ENCODE measurements around the gene DDX19B. TPM values are rescaled to one million over a fixed set of nuclear protein-coding genes. Genes with fewer than 3 reads are reported as not detected.

The DDX19B gene
- total and polyA plus RNA-seq, 9 of the 15 experiments (the other 6 are each of a cell fraction or from before 2014, with no cell fraction given): 7.0 to 32.9 (median 19.3) TPM

GRCh38 chr16:70289229-70290094 is 9.5 kb upstream of the DDX19B start, which contains the start of gene AARS1 (continued):
- no peak for TF ChIP-seq CBX3 (IDR thresholded peaks at IDR 0.05; ENCODE audit: borderline replicate concordance in 1 of 2, low read length in 2 of 2)
- TF ChIP-seq MBD2 (IDR thresholded peaks at IDR 0.05; ENCODE audit: borderline replicate concordance, low read depth): peak; percentile 98
- TF ChIP-seq ZNF217 (CRISPR knock-in tag; IDR thresholded peaks at IDR 0.05): no peak
- no peak for TF ChIP-seq SNAPC5 (CRISPR knock-in tag; IDR thresholded peaks at IDR 0.05)
- TF ChIP-seq UBTF (IDR thresholded peaks at IDR 0.05; ENCODE audit: borderline replicate concordance in 1 of 2, low read depth in 2 of 2, low read length in 2 of 2): peak; percentile 44 to 85; a peak in 2 of 4 replicates
- TF ChIP-seq BMI1 (IDR thresholded peaks at IDR 0.05; ENCODE audit: low read length): no peak
- no peak for TF ChIP-seq ZNF274 (IDR thresholded peaks at IDR 0.05; ENCODE audit: borderline replicate concordance, low read depth, low read length)
- TF ChIP-seq SMAD4 (CRISPR knock-in tag; conservative IDR thresholded peaks at IDR 0.05): peak; percentile 74
- TF ChIP-seq RFX7 (CRISPR knock-in tag; IDR thresholded peaks at IDR 0.05): no peak
- TF ChIP-seq NR2F6 (CRISPR knock-in tag; IDR thresholded peaks at IDR 0.05): peak; percentile 79; the same call in 1 of the 2 replicates
- no peak for TF ChIP-seq ZNF146 (CRISPR knock-in tag; IDR thresholded peaks at IDR 0.05; ENCODE audit: unreplicated experiment)
- no peak for TF ChIP-seq HMBOX1 (IDR thresholded peaks at IDR 0.05)
- no peak for TF ChIP-seq ZNF444 (CRISPR knock-in tag; IDR thresholded peaks at IDR 0.05)
- no peak for TF ChIP-seq TAF15 (IDR thresholded peaks at IDR 0.05; ENCODE audit: low read depth, low read length)
- peak; percentile 90 for TF ChIP-seq KDM5B (IDR thresholded peaks at IDR 0.05; ENCODE audit: insufficient replicate concordance, low read depth, low read length)
- 0 out of 4 replicates have a peak, but pooled peaks have one; percentile 37 to 43 for TF ChIP-seq FOXK2 (conservative IDR thresholded peaks at IDR 0.05 in 1 of 2, IDR thresholded peaks at IDR 0.05 in 1 of 2; ENCODE audit: low read depth in 2 of 2)
- TF ChIP-seq ADNP (tag; IDR thresholded peaks at IDR 0.05): no peak
- no peak for TF ChIP-seq CREB3 (tag; conservative IDR thresholded peaks at IDR 0.05; ENCODE audit: low read depth)
- TF ChIP-seq CSDE1 (IDR thresholded peaks at IDR 0.05): peak in 1 of 2 experiments; percentile 45; a peak in 1 of 4 replicates
- peak; percentile 46; the same call in 1 of the 2 replicates for TF ChIP-seq ZNF324 (CRISPR knock-in tag; IDR thresholded peaks at IDR 0.05)
- no peak for TF ChIP-seq TGIF2 (CRISPR knock-in tag; IDR thresholded peaks at IDR 0.05)
- TF ChIP-seq NR2C1 (IDR thresholded peaks at IDR 0.05): no peak
- no peak; the same call in 1 of the 2 replicates for TF ChIP-seq NR2C1 (tag; IDR thresholded peaks at IDR 0.05)
- TF ChIP-seq ZNF830 (CRISPR knock-in tag; IDR thresholded peaks at IDR 0.05): peak; percentile 95
- TF ChIP-seq ELF4 (CRISPR knock-in tag; IDR thresholded peaks at IDR 0.05): peak; percentile 75; the same call in 1 of the 2 replicates

Measured in K562 (cell line).